ENCODE data around the gene NEU1.

NEU1 gene

DNA sequence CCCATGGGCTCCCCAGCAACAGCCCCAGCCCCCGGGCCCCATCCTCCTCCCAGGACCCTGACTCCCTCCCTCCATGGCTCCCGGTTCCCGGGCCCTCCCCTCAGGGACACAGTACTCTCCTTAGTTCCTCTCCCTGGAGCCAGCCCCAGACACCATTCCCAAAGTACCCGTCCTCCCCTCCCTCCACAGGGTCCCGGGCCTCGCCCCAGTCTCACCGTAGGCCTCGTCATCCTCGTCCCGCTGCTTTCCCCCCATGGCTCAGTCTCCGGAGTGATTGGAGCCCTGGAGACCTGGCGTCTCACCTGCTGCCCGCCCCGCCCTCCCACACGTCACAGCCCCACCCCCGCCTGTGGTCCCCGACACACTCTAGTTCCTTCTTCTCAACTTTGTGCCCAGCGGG lies 16.1 kb upstream of the NEU1 start, which contains the start of gene SLC44A4:
TSS of gene SLC44A4 (minus strand) at position 272 of the 400 bp plus-strand sequence. CDS start at position 255, 17 bp downstream.
- Histone ChIP-seq H4K8ac (ENCODE audit: low read depth, low read length) (no peak within 1 kb of the TSS), H3K27ac (ENCODE audit: low read depth, low read length) (no peak within 1 kb of the TSS), H3K27me3 (ENCODE audit: insufficient read depth, low read length, poor library complexity) (no peaks in the 10 kb centered on the region), H3K4me1 (ENCODE audit: control insufficient read depth, low read depth, low read length) (no peaks in the 10 kb centered on the region), H2BK5ac (ENCODE audit: low read length) (no peak within 1 kb of the TSS), H3K9ac (ENCODE audit: low read length) (no peak within 1 kb of the TSS), H3K4me2 (ENCODE audit: low read length) (no peak within 1 kb of the TSS), H2BK120ac (ENCODE audit: low read depth, low read length) (no peak within 1 kb of the TSS), H3K79me2 (ENCODE audit: control insufficient read depth, insufficient read depth, low read length) (no peaks in the 10 kb centered on the region), H3K23ac (ENCODE audit: low read length) (no peak within 1 kb of the TSS), H3K4ac (ENCODE audit: low read depth, low read length) (no peak within 1 kb of the TSS), H2AK5ac (ENCODE audit: low read length) (no peak within 1 kb of the TSS), H3K79me1 (ENCODE audit: low read length) (no peaks in the 10 kb centered on the region), H3K36me3 (ENCODE audit: control insufficient read depth, insufficient read depth, low read length) (peaks cover 17% of the 10 kb centered on the region), H4K5ac (ENCODE audit: low read length) (no peak within 1 kb of the TSS), H2BK15ac (replicated peaks; ENCODE audit: low read depth) (no peak within 1 kb of the TSS), H3K56ac (ENCODE audit: low read length) (peak within 1 kb of the TSS; percentile 25), H3K18ac (ENCODE audit: low read length) (no peak within 1 kb of the TSS), H3K4me3 (ENCODE audit: low read length) (no peak within 1 kb of the TSS)
- DNase-seq = no peak
- WGBS (ENCODE audit: extremely low coverage, insufficient coverage, low lambda C conversion rate) = no CpG with 5 or more reads among the region's 18 CpGs

DNA sequence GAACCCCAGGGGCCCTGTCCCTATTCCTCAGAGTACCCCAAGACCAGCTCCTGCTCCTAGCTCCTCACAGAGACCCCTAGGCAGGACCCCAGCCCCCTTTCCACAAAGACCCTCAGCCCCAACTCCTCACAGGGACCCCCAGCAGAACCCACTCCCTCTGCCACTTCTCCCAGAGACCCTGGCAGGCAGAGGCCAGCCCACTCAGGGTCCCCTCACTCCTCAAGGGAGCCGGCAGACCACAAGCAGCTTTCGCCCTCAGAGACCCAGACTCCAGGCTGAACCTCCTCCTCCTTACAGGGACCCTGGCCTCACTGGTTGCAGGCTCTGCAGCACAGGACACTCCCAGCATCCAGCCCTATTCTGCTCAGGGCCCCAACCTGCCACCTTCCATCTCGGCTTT lies 15.6 kb upstream of the NEU1 start:
- Histone ChIP-seq H3K4me1 (ENCODE audit: control insufficient read depth, low read depth, low read length) (no peaks in the 10 kb centered on the region), H2AK5ac (ENCODE audit: low read length) (no peak overlapping the region), H2BK120ac (ENCODE audit: low read depth, low read length) (no peak overlapping the region), H3K79me2 (ENCODE audit: control insufficient read depth, insufficient read depth, low read length) (no peaks in the 10 kb centered on the region), H3K56ac (ENCODE audit: low read length) (no peak overlapping the region), H3K4me3 (ENCODE audit: low read length) (no peak overlapping the region), H4K5ac (ENCODE audit: low read length) (no peak overlapping the region), H3K79me1 (ENCODE audit: low read length) (no peaks in the 10 kb centered on the region), H2BK15ac (replicated peaks; ENCODE audit: low read depth) (no peak overlapping the region), H3K4me2 (ENCODE audit: low read length) (no peak overlapping the region), H3K4ac (ENCODE audit: low read depth, low read length) (no peak overlapping the region), H3K27ac (ENCODE audit: low read depth, low read length) (no peak overlapping the region), H3K9ac (ENCODE audit: low read length) (no peak overlapping the region), H3K23ac (ENCODE audit: low read length) (no peak overlapping the region), H3K18ac (ENCODE audit: low read length) (no peak overlapping the region), H3K36me3 (ENCODE audit: control insufficient read depth, insufficient read depth, low read length) (peaks cover 14% of the 10 kb centered on the region), H2BK5ac (ENCODE audit: low read length) (no peak overlapping the region), H3K27me3 (ENCODE audit: insufficient read depth, low read length, poor library complexity) (no peaks in the 10 kb centered on the region), H4K8ac (ENCODE audit: low read depth, low read length) (no peak overlapping the region)
- DNase-seq = no peak
- no CpG with 5 or more reads among the region's 3 CpGs for WGBS (ENCODE audit: extremely low coverage, insufficient coverage, low lambda C conversion rate)

DNA sequence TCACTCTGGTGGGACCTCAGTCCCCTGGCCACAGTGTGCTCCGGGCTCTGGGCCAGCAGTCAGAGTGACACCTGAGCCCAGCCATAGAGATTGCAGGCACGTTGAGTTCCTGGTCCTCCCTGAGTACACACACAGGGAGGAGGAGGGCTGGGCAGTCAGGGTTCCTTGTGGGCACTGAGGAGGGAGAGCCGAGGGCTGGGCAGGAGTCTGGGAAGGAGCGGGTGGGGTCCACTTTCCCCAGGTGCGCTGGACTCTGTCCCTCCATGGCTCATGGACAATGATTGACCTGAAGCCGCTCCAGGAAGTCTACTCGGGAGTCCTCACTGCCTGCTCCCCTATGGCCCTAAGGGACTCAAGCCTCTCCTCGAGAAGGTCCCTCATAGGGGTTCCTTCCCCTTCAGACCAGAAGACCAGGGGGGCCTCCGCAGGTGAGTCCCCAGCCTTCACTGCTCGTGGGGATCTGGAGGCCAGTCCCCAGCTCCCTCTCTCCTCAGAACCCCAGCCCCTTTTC lies 15.1 kb upstream of the NEU1 start:
- no peak overlapping the region for H2BK120ac ChIP-seq (ENCODE audit: low read depth, low read length)
- H3K36me3 ChIP-seq (ENCODE audit: control insufficient read depth, insufficient read depth, low read length) = peaks cover 11% of the 10 kb centered on the region
- H3K27ac ChIP-seq (ENCODE audit: low read depth, low read length) = no peak overlapping the region
- H3K23ac ChIP-seq (ENCODE audit: low read length) = no peak overlapping the region
- no peak overlapping the region for H3K4me2 ChIP-seq (ENCODE audit: low read length)
- no peak overlapping the region for H4K5ac ChIP-seq (ENCODE audit: low read length)
- no peak overlapping the region for H3K18ac ChIP-seq (ENCODE audit: low read length)
- no peak overlapping the region for H3K56ac ChIP-seq (ENCODE audit: low read length)
- DNase-seq = no peak
- no peak overlapping the region for H3K4ac ChIP-seq (ENCODE audit: low read depth, low read length)
- no peak overlapping the region for H3K4me3 ChIP-seq (ENCODE audit: low read length)
- no peaks in the 10 kb centered on the region for H3K4me1 ChIP-seq (ENCODE audit: control insufficient read depth, low read depth, low read length)
- H2AK5ac ChIP-seq (ENCODE audit: low read length) = no peak overlapping the region
- no peak overlapping the region for H3K9ac ChIP-seq (ENCODE audit: low read length)
- H2BK5ac ChIP-seq (ENCODE audit: low read length) = no peak overlapping the region
- H3K79me1 ChIP-seq (ENCODE audit: low read length) = no peaks in the 10 kb centered on the region
- no peak overlapping the region for H4K8ac ChIP-seq (ENCODE audit: low read depth, low read length)
- no peak overlapping the region for H2BK15ac ChIP-seq (replicated peaks; ENCODE audit: low read depth)
- H3K27me3 ChIP-seq (ENCODE audit: insufficient read depth, low read length, poor library complexity) = no peaks in the 10 kb centered on the region
- WGBS (ENCODE audit: extremely low coverage, insufficient coverage, low lambda C conversion rate) = no CpG with 5 or more reads among the region's 10 CpGs
- no peaks in the 10 kb centered on the region for H3K79me2 ChIP-seq (ENCODE audit: control insufficient read depth, insufficient read depth, low read length)

DNA sequence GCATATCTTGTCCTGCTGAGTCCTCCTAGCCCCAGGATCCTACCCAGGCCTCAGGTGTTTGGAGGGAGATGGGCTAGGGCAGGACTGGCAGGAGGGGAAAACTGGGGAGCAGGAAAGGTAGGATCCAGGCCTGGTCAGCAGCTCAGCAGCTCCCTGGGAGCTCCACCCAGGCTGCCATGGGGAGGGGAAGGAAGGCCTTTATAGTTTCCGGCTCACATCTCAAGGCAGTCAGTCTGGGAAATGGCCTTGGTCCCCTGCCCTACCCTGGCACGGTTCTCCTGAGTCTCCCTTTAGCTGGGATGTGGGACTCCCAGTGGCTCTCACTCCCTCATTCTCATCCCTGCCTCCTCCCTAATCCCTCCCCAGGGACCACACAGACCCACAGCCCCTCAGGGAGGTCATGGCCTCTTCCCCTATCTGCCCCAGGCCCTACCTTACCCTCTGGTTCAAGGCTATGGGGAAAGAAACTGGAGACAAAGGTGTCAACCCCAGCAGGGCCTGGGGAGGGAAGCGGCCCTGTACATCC lies 14.6 kb upstream of the NEU1 start:
- H3K23ac ChIP-seq (ENCODE audit: low read length) = no peak overlapping the region
- no peak overlapping the region for H4K5ac ChIP-seq (ENCODE audit: low read length)
- no peak overlapping the region for H3K27ac ChIP-seq (ENCODE audit: low read depth, low read length)
- no peak overlapping the region for H3K56ac ChIP-seq (ENCODE audit: low read length)
- H2AK5ac ChIP-seq (ENCODE audit: low read length) = no peak overlapping the region
- no peak overlapping the region for H3K4me2 ChIP-seq (ENCODE audit: low read length)
- no peak overlapping the region for H2BK5ac ChIP-seq (ENCODE audit: low read length)
- no peak overlapping the region for H3K4ac ChIP-seq (ENCODE audit: low read depth, low read length)
- no peak overlapping the region for H3K18ac ChIP-seq (ENCODE audit: low read length)
- peaks cover 8% of the 10 kb centered on the region for H3K36me3 ChIP-seq (ENCODE audit: control insufficient read depth, insufficient read depth, low read length)
- H3K79me2 ChIP-seq (ENCODE audit: control insufficient read depth, insufficient read depth, low read length) = no peaks in the 10 kb centered on the region
- DNase-seq = no peak
- no peaks in the 10 kb centered on the region for H3K79me1 ChIP-seq (ENCODE audit: low read length)
- no peak overlapping the region for H3K4me3 ChIP-seq (ENCODE audit: low read length)
- no peak overlapping the region for H2BK15ac ChIP-seq (replicated peaks; ENCODE audit: low read depth)
- no peaks in the 10 kb centered on the region for H3K4me1 ChIP-seq (ENCODE audit: control insufficient read depth, low read depth, low read length)
- no peak overlapping the region for H2BK120ac ChIP-seq (ENCODE audit: low read depth, low read length)
- H3K9ac ChIP-seq (ENCODE audit: low read length) = no peak overlapping the region
- no peaks in the 10 kb centered on the region for H3K27me3 ChIP-seq (ENCODE audit: insufficient read depth, low read length, poor library complexity)
- WGBS (ENCODE audit: extremely low coverage, insufficient coverage, low lambda C conversion rate) = no CpG with 5 or more reads among the region's 3 CpGs
- no peak overlapping the region for H4K8ac ChIP-seq (ENCODE audit: low read depth, low read length)

DNA sequence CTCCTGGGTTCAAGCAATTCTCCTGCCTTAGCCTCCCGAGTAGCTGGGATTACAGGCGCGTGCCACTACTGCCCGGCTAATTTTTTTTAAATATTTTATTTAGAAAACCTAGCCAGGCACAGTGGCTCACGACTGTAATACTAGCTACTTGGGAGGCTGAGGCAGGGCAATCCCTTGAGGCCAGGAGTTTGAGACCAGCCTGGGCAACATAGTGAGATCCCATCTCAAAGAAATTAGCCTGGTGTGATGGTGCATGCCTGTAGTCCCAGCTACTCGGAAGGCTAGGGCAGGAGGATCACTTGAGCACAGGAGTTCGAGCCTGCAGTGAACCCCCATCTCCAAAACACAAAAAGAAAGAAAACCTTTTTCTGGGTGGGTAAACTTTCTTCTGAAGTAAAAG lies 13.7 kb upstream of the NEU1 start:
- Histone ChIP-seq H3K36me3 (ENCODE audit: control insufficient read depth, insufficient read depth, low read length) (peaks cover 6% of the 10 kb centered on the region), H3K9ac (ENCODE audit: low read length) (no peak overlapping the region), H4K5ac (ENCODE audit: low read length) (no peak overlapping the region), H2BK120ac (ENCODE audit: low read depth, low read length) (no peak overlapping the region), H4K8ac (ENCODE audit: low read depth, low read length) (no peak overlapping the region), H3K4ac (ENCODE audit: low read depth, low read length) (no peak overlapping the region), H2BK15ac (replicated peaks; ENCODE audit: low read depth) (no peak overlapping the region), H3K27me3 (ENCODE audit: insufficient read depth, low read length, poor library complexity) (no peaks in the 10 kb centered on the region), H3K18ac (ENCODE audit: low read length) (no peak overlapping the region), H3K56ac (ENCODE audit: low read length) (no peak overlapping the region), H3K4me3 (ENCODE audit: low read length) (no peak overlapping the region), H3K23ac (ENCODE audit: low read length) (no peak overlapping the region), H3K79me2 (ENCODE audit: control insufficient read depth, insufficient read depth, low read length) (no peaks in the 10 kb centered on the region), H3K27ac (ENCODE audit: low read depth, low read length) (no peak overlapping the region), H2BK5ac (ENCODE audit: low read length) (no peak overlapping the region), H2AK5ac (ENCODE audit: low read length) (no peak overlapping the region), H3K4me1 (ENCODE audit: control insufficient read depth, low read depth, low read length) (no peaks in the 10 kb centered on the region), H3K79me1 (ENCODE audit: low read length) (no peaks in the 10 kb centered on the region), H3K4me2 (ENCODE audit: low read length) (no peak overlapping the region)
- DNase-seq = no peak
- WGBS (ENCODE audit: extremely low coverage, insufficient coverage, low lambda C conversion rate) = no CpG with 5 or more reads among the region's 7 CpGs

DNA sequence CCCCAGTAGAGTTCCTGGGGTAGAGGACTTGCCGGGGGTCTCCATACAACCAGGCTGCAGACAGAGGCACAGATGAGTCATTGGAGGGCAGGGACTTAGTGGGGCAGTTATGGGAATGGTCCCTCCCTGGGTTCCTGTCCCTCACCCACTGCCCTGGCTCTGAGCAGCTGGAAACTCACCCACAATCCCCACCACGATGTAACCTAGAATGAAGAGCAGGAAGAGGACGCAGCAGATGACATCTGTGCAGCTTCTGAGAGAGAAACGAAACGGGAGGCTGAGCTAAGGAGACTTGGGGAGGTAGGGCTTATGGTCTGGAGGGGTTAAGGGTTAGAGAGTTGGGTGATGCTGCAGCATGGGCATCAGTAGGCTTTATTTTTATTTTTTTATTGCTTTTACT lies 13.3 kb upstream of the NEU1 start:
- Histone ChIP-seq H3K4me2 (ENCODE audit: low read length) (no peak overlapping the region), H2BK5ac (ENCODE audit: low read length) (no peak overlapping the region), H2BK120ac (ENCODE audit: low read depth, low read length) (no peak overlapping the region), H3K4ac (ENCODE audit: low read depth, low read length) (no peak overlapping the region), H2BK15ac (replicated peaks; ENCODE audit: low read depth) (no peak overlapping the region), H3K36me3 (ENCODE audit: control insufficient read depth, insufficient read depth, low read length) (peaks cover 2% of the 10 kb centered on the region), H3K9ac (ENCODE audit: low read length) (no peak overlapping the region), H3K4me1 (ENCODE audit: control insufficient read depth, low read depth, low read length) (no peaks in the 10 kb centered on the region), H3K27me3 (ENCODE audit: insufficient read depth, low read length, poor library complexity) (no peaks in the 10 kb centered on the region), H2AK5ac (ENCODE audit: low read length) (no peak overlapping the region), H3K27ac (ENCODE audit: low read depth, low read length) (no peak overlapping the region), H3K79me1 (ENCODE audit: low read length) (no peaks in the 10 kb centered on the region), H3K4me3 (ENCODE audit: low read length) (no peak overlapping the region), H3K18ac (ENCODE audit: low read length) (no peak overlapping the region), H3K79me2 (ENCODE audit: control insufficient read depth, insufficient read depth, low read length) (no peaks in the 10 kb centered on the region), H4K8ac (ENCODE audit: low read depth, low read length) (no peak overlapping the region), H4K5ac (ENCODE audit: low read length) (no peak overlapping the region), H3K23ac (ENCODE audit: low read length) (no peak overlapping the region), H3K56ac (ENCODE audit: low read length) (no peak overlapping the region)
- WGBS (ENCODE audit: extremely low coverage, insufficient coverage, low lambda C conversion rate) = no CpG with 5 or more reads among the region's 5 CpGs
- DNase-seq = no peak

Measured in mesendoderm (in vitro differentiated cells).